ENCODE results near the gene ANKRD12. TPM values are rescaled to one million over a fixed set of nuclear protein-coding genes. Genes with fewer than 3 reads are reported as not detected.

Gene ANKRD12
- total RNA-seq, 2 experiments from 2014 or later, result 65.9 to 66.5 TPM

DNA sequence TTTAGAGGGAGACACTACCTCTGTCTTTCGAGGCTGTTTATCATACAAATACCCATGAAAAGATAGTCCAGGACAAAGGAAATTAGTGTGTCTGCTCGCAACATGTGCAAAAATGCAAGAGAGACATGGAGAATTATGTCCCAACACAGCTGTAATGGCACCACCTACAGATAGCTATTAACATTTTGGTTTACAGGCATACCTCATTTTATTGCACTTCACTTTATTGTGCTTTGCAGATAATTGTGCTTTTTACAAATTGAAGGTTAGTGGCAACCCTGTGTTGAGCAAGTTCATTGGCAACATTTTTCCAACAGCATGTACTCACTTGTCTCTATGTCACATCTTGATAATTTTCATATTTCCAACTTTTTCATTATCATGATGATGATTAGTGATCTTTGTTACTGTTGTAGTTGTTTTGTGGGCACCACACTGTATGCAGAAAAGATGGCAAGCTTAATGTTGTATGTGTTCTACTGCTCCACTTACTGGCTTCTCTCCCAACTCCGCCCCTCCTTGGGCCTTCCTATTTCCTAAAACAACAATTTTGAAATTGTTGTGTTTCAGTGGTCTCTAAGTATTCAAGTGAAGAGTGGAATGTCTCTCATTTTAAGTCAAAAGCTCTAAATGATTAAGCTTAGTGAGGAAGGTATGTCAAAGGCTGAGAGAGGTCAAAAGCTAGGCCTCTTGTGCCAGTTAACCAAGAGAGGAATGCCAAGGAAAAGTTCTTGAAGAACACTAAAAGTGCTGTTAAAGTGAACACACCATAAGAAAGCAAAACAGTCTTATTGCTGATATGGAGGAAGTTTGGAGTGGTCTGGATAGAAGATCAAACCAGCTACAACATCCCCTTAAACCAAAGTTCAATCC is 52.0 kb downstream of the ANKRD12 start:
- DNase-seq (ENCODE audit: low spot score), result no peak
- Histone ChIP-seq H3K27ac (ENCODE audit: low read depth, low read length, poor library complexity, severe bottlenecking) (no peak overlapping the region), H3K4me3 (ENCODE audit: low read depth, low read length, poor library complexity, severe bottlenecking) (no peak overlapping the region), H4K20me1 (ENCODE audit: insufficient read depth, low read length) (no peaks in the 10 kb centered on the region), H2AFZ (ENCODE audit: low read length) (no peak overlapping the region), H3K9me2 (ENCODE audit: insufficient read depth, low read length) (no peaks in the 10 kb centered on the region), H3K4me2 (ENCODE audit: low read length) (no peak overlapping the region), H3K4me1 (ENCODE audit: insufficient read depth, low read length, poor library complexity, severe bottlenecking) (no peaks in the 10 kb centered on the region), H3K9me3 (ENCODE audit: low read length) (no peaks in the 10 kb centered on the region), H3K79me2 (ENCODE audit: insufficient read depth, low read depth, low read length) (no peaks in the 10 kb centered on the region), H3K36me3 (ENCODE audit: insufficient read depth, low read length) (peaks cover 55% of the 10 kb centered on the region)
- ChIA-PET CTCF (ENCODE audit: unreplicated experiment) (interaction anchor here (1.0 kb wide), 1 partner anchor 189 kb away, joined by 3 read pairs; no protein-coding TSS in a partner anchor), POLR2A (interaction anchor here (0.6 to 1.4 kb wide), 4 partner anchors 9 to 77 kb away, joined by 3 to 7 read pairs (median 4); no protein-coding TSS in a partner anchor)
- intact Hi-C loops (cut with micrococcal nuclease; ENCODE audit: unreplicated experiment), result no loop called here
- no TSS peak for BruUV-seq (replicated peaks)
- no peak for TF ChIP-seq EZH2phosphoT487 (IDR thresholded peaks at IDR 0.05; ENCODE audit: borderline replicate concordance, low read depth, low read length)
- TF ChIP-seq, protein P1, sequence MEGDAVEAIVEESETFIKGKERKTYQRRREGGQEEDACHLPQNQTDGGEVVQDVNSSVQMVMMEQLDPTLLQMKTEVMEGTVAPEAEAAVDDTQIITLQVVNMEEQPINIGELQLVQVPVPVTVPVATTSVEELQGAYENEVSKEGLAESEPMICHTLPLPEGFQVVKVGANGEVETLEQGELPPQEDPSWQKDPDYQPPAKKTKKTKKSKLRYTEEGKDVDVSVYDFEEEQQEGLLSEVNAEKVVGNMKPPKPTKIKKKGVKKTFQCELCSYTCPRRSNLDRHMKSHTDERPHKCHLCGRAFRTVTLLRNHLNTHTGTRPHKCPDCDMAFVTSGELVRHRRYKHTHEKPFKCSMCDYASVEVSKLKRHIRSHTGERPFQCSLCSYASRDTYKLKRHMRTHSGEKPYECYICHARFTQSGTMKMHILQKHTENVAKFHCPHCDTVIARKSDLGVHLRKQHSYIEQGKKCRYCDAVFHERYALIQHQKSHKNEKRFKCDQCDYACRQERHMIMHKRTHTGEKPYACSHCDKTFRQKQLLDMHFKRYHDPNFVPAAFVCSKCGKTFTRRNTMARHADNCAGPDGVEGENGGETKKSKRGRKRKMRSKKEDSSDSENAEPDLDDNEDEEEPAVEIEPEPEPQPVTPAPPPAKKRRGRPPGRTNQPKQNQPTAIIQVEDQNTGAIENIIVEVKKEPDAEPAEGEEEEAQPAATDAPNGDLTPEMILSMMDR (conservative IDR thresholded peaks at IDR 0.05; ENCODE audit: low read length), result no peak

DNA sequence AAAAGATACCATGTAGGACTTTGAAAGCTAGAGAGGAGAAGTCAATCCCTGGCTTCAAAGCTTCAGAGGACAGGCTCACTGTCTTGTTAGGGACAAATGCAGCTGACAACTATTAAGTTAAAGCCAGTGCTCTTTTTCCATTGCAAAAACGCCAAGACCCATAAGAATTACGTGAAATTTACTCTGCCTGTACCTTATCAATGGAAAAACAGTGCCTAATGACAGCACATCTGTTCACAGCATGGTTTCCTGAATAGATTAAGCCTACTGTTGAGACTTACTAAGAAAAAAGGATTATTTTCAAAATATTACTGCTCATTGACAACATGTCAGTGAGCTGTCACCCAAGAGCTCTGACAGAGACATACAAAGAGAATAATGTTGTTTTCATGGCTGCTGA is 52.9 kb downstream of the ANKRD12 start:
- H3K36me3 ChIP-seq (ENCODE audit: insufficient read depth, low read length), result peaks cover 50% of the 10 kb centered on the region
- POLR2A ChIA-PET, result interaction anchor here (0.6 to 1.4 kb wide), 5 partner anchors 10 to 51 kb away, joined by 3 to 7 read pairs (median 4); no protein-coding TSS in a partner anchor

More for the DNA sequence above, 52.9 kb downstream of the ANKRD12 start:
- TF ChIP-seq, protein P1 (conservative IDR thresholded peaks at IDR 0.05; ENCODE audit: low read length), result no peak
- no peak for TF ChIP-seq EZH2phosphoT487 (IDR thresholded peaks at IDR 0.05; ENCODE audit: borderline replicate concordance, low read depth, low read length)
- Histone ChIP-seq H3K9me2 (ENCODE audit: insufficient read depth, low read length) (no peaks in the 10 kb centered on the region), H3K79me2 (ENCODE audit: insufficient read depth, low read depth, low read length) (no peaks in the 10 kb centered on the region), H3K4me3 (ENCODE audit: low read depth, low read length, poor library complexity, severe bottlenecking) (no peak overlapping the region), H3K4me2 (ENCODE audit: low read length) (no peak overlapping the region), H3K9me3 (ENCODE audit: low read length) (no peaks in the 10 kb centered on the region), H2AFZ (ENCODE audit: low read length) (no peak overlapping the region), H3K27ac (ENCODE audit: low read depth, low read length, poor library complexity, severe bottlenecking) (no peak overlapping the region), H4K20me1 (ENCODE audit: insufficient read depth, low read length) (no peaks in the 10 kb centered on the region), H3K4me1 (ENCODE audit: insufficient read depth, low read length, poor library complexity, severe bottlenecking) (no peaks in the 10 kb centered on the region)
- intact Hi-C loops (cut with micrococcal nuclease; ENCODE audit: unreplicated experiment), result no loop called here
- no peak for DNase-seq (ENCODE audit: low spot score)
- no TSS peak for BruUV-seq (replicated peaks)
- CTCF ChIA-PET (ENCODE audit: unreplicated experiment), result no interaction called here
